ENCODE measurements around the gene FEN1. TPM values are rescaled to one million over a fixed set of nuclear protein-coding genes. Genes with fewer than 3 reads are reported as not detected.
A peak's percentile ranks its signal among the peaks of the same experiment; 100 is the strongest.

The FEN1 gene
- total RNA-seq, 2 donors from 2014 or later: 4.5 to 5.4 TPM

GRCh38 chr11:61795459-61795858 is 2.7 kb downstream of the FEN1 start:
- H3K9me3 ChIP-seq: no peaks in the 10 kb centered on the region

GRCh38 chr11:61795876-61796526 is 3.3 kb downstream of the FEN1 start:
- Histone ChIP-seq H3K27ac (no peak overlapping the region), H3K4me1 (ENCODE audit: control insufficient read depth in 1 of 2, low read depth in 2 of 2) (peaks cover 14 to 28% of the 10 kb centered on the region in 2 donors), H3K9me3 (no peaks in the 10 kb centered on the region), H3K4me3 (no peak overlapping the region), H3K36me3 (peaks cover 3% of the 10 kb centered on the region), H3K27me3 (replicated peaks; ENCODE audit: insufficient read depth) (no peaks in the 10 kb centered on the region)
- no peak for DNase-seq (ENCODE audit: low spot score)
- ATAC-seq (ENCODE audit: insufficient number of reproducible peaks, low FRiP score, low read depth): no peak
- TF ChIP-seq CTCF (IDR thresholded peaks at IDR 0.05): no peak

More at GRCh38 chr11:61795459-61795858, 2.7 kb downstream of the FEN1 start:
- Histone ChIP-seq H3K4me1 (ENCODE audit: control insufficient read depth in 1 of 2, low read depth in 2 of 2) (peaks cover 14 to 30% of the 10 kb centered on the region in 2 donors), H3K4me3 (no peak overlapping the region), H3K36me3 (peaks cover 4% of the 10 kb centered on the region), H3K27me3 (replicated peaks; ENCODE audit: insufficient read depth) (no peaks in the 10 kb centered on the region), H3K27ac (no peak overlapping the region)
- DNase-seq (ENCODE audit: low spot score) (no peak), ATAC-seq (ENCODE audit: insufficient number of reproducible peaks, low FRiP score, low read depth) (no peak)
- TF ChIP-seq CTCF (IDR thresholded peaks at IDR 0.05): no peak

GRCh38 chr11:61797263-61797944 is 4.7 kb downstream of the FEN1 start:
- H3K27me3 ChIP-seq (replicated peaks; ENCODE audit: insufficient read depth): no peaks in the 10 kb centered on the region
- peaks cover 13% of the 10 kb centered on the region for H3K36me3 ChIP-seq
- DNase-seq (ENCODE audit: low spot score): peak; percentile 31
- ATAC-seq (ENCODE audit: insufficient number of reproducible peaks, low FRiP score, low read depth): no peak
- H3K9me3 ChIP-seq: no peaks in the 10 kb centered on the region
- peaks cover 7 to 18% of the 10 kb centered on the region in 2 donors for H3K4me1 ChIP-seq (ENCODE audit: control insufficient read depth in 1 of 2, low read depth in 2 of 2)
- peak overlapping the region; percentile 43 to 55 for H3K27ac ChIP-seq
- H3K4me3 ChIP-seq: peak overlapping the region; percentile 34
- TF ChIP-seq CTCF (IDR thresholded peaks at IDR 0.05): peak; percentile 78

GRCh38 chr11:61799665-61800284 is 7.1 kb downstream of the FEN1 start:
- TF ChIP-seq CTCF (IDR thresholded peaks at IDR 0.05): no peak
- Histone ChIP-seq H3K4me3 (no peak overlapping the region), H3K4me1 (ENCODE audit: control insufficient read depth in 1 of 2, low read depth in 2 of 2) (peaks cover 0 to 8% of the 10 kb centered on the region in 2 donors), H3K36me3 (peaks cover 31% of the 10 kb centered on the region), H3K27me3 (replicated peaks; ENCODE audit: insufficient read depth) (no peaks in the 10 kb centered on the region), H3K9me3 (no peaks in the 10 kb centered on the region), H3K27ac (no peak overlapping the region)
- DNase-seq (ENCODE audit: low spot score) (no peak), ATAC-seq (ENCODE audit: insufficient number of reproducible peaks, low FRiP score, low read depth) (no peak)

Measured in thoracic aorta (tissue), 2 donors.